GM21723 (cell line): ENCODE measurements around the gene ASB11.
"Not testable (repeated sequence)": the region's sequence is repeated elsewhere in the genome, so short reads cannot be mapped to it uniquely, and the experiment has no call there.

Experiments
- ATAC-seq: cut with Tn5 transposase; IDR thresholded peaks from one replicate; pipeline ENCODE4 v1.9.1; 2021; ENCODE audit warnings: mild to moderate bottlenecking, moderate library complexity; ENCODE audit not compliant: unreplicated experiment

The ASB11 gene

DNA sequence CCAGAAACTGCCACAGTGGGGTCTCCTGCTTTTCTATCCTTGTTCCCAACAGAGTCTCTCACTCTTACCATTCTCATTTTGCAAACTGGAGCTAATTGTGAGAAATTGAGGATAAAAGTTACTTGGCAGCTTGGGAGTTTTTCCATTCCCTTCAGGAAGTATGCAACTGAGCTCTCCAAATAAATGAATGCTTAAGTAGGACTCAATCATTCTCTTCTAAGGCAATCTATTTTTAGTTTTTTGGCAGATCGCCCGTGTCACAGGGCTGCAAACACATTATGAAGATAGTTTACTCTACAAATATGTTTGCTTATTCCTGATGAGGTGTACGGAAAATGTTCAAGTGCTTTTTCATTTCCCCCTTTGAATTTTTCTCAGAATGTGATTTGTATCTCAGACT lies 5.3 kb downstream of the ASB11 start:
- no peak for ATAC-seq

- not testable (repeated sequence) for ATAC-seq
Observed at GRCh38 chrX:15305899-15306298, 9.5 kb downstream of the ASB11 start.

GRCh38 chrX:15301924-15302323 lies 13.5 kb downstream of the ASB11 start:
- ATAC-seq: no peak

GRCh38 chrX:15299941-15300851 lies 15.2 kb downstream of the ASB11 start:
- no peak for ATAC-seq

DNA sequence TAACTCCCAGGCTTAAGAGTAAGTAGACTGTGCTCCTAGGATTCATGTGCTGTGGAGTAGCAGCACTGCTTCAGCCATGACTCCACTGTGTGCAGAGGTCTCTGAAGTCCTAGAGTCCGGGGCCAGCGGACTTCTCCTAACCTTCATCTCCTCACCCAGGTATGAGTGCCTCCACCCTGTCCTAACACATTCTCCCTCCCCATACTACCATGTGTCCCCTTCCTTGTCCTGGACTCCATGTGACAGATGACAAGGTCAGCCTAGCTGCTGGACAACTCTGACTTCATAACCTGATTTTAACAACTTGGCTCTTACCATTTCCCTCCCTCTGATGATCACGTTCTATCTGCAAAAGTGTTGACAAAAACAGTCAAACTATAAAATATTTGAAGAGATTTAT lies 16.7 kb downstream of the ASB11 start:
- ATAC-seq: no peak

GRCh38 chrX:15298201-15298600 lies 17.2 kb downstream of the ASB11 start:
- no peak for ATAC-seq

DNA sequence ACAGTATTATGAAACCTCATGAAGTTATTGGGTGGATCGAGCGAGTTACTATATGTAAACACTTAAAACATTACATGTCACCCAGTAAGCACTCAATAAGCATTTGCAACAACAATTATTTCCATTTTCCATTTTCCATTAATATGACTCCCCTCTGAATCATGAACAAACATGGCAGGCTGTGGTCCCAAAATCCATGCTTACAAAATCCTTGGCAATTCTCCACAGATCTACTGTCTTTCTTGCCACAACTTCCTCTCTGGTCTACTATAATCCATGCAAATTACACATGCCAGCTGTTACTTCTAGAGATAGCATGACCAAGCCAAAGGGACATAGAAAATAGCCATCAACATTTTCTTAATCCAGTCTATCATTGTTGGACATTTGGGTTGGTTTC lies 22.0 kb downstream of the ASB11 start:
- ATAC-seq: no peak

DNA sequence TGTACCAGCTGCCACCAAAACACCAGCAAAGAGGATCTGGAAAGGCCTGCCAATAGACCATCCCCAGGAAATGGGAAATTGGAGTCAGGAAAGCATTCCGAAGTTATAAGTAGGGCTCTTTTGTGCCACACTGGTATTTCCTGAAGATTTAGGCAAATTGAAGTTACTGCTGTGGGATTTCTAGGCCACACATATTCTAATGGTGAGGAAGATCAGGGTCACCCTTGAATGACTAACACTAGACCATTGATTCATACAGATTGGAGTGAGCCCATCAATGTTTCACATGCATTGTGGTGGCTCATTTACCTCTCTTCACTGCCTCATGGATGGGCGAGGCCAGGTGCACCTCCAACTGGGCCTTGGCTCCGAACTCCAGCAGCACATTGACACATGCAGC lies 22.6 kb downstream of the ASB11 start:
- ATAC-seq: no peak

DNA sequence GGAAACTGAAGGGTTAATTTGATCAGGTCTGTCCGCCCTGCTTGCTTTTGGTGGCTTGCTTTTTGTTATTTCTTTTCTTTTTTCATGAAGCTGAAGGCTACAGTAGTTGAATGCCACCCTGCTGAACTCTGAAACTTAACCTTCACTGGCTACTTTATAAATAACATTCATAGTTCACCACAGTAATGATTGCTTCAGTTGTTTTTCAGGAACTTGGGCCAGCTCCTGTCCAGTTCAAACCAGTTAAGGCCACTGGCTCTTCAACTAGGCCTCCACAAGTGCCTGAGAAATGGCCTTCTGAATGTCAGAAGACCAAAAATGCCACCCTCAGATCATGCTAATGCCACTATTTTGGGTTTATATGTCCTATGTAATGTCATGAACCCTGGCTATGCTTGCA lies 37.8 kb downstream of the ASB11 start:
- no peak for ATAC-seq

DNA sequence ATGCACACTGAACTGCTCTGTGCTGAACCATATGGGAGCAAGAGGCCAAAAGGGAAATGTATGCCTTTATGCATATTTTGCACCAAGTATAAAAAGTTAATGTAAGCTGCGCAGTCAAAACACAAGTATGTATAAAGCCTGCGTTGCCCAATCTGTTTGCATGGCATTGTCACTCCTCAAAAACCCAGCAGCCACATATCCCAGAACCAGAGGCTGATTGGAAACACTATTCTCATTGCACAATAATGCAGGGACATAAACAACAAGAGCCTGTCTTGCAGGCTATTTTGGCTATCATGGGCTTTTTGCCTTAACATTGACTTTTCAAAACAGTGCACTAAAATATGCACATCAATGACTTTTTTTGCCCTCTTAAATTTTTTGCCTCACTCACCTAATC lies 40.5 kb downstream of the ASB11 start:
- no peak for ATAC-seq

DNA sequence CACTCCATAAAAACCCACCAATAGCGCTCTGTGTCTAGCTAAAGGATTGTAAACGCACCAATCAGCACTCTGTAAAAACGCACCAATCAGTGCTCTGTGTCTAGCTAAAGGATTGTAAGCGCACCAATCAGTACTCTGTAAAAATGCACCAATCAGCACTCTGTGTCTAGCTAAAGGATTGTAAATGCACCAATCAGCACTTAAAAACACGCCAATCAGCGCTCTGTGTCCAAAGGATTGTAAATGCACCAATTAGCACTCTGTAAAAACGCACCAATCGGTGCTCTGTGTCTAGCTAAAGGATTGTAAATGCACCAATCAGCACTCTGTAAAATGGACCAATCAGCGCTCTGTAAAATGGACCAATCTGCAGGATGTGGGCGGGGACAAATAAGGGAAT lies 42.2 kb downstream of the ASB11 start:
- not testable (repeated sequence) for ATAC-seq

DNA sequence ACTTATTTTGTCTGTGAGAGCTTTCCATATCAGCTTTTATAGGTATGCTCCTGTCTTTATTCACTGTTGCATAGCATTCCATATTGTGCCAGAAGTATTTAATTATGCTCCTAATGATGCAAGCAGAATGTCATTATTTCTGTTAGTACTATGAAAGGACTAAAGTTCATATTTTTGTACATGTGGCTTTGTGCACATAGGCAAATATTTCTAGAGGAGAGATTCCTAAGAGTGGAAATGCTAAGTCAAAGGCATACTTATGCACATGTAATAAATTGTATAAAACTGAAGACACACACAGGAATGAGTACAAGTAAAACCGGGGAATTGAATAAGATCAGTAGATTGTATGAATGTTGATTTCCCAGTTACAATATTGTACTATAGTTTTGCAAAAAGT lies 43.7 kb downstream of the ASB11 start:
- ATAC-seq: no peak

DNA sequence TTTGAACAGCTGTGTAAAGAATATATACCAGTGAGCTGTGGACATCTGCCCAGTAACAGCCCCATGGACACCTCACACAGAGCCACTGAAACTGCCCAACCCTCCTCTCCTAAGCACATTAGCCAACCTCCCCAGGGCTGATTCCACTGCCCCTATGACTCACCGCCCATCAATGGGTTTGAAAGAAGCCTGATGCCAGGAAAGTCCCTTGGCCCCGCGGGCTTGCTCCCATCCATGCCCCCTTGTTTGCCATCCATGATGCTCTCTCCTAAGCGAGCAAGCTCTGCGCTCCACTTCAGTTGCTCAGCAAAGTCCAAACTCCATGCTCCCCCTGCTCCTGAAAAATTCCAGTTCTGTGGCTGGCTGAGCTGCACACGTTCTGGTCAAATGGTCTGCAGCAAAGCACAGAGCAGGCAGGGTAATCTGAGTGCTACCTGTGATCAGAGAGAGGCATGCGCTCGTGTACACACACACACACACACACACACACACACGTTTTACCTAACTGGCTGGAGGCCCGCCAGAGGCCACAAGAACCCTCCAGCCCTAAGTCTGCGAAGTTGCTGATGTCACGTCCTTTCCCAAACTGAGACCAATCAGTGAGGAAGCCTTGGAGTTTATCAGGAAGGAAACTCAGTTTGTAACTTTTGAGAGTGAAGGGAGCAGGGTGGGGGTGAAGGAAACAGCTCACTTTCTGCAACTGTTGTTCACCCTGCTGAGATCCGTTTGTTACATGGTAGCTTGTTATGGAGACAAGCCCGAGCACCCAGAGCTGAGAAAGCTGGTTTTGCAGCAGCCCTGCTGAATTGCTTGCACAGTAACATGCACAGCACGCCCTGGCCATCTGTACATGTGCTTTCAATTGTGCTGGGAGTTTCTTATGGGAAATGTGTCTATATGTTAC lies 45.6 kb downstream of the ASB11 start, which contains the start of gene ASB9:
ASB9 (minus strand) TSS at position 466 of the 904 bp plus-strand sequence; CDS start at position 257, 209 bp downstream.
- no peak for ATAC-seq

DNA sequence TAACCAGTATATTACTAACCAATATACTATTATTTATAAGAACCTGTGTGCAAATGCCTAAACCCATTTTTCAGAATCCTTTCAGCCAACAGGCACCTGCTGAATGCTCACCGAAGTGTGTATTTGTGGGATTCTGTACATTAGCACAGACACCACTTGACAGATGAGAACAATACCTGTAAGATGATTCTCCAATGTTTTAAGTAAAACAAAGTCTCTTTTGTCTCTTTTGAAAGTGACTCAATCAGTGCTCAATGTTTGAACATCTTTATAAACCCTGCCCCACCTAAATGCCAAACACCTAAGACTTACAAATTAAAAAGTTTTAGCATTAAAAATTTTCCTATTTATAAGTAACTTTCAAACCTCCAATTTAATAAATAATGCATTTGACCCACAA lies 46.3 kb downstream of the ASB11 start:
- ATAC-seq: no peak

GRCh38 chrX:15254852-15255251 lies 60.6 kb downstream of the ASB11 start:
- no peak for ATAC-seq

DNA sequence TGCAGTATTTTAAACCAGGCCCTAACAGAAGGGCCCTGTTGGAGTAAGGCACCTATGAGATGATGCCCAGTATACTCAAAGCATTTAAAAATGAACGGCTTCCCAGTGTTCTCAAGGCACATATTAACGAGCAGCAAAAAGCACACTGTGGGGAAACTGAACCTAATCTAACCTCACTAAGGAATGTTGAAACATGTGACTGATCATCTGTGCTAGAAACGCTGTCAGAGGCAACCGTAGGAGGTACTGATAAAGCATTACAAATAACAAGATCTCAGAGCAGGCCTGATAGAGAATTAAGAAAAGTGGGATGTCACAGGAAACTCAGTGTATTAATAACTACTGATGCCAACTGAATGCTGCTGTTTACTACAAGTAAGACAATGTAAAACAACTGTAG lies 69.5 kb downstream of the ASB11 start:
- ATAC-seq: no peak

GRCh38 chrX:15244421-15244820 lies 71.0 kb downstream of the ASB11 start:
- ATAC-seq: no peak

DNA sequence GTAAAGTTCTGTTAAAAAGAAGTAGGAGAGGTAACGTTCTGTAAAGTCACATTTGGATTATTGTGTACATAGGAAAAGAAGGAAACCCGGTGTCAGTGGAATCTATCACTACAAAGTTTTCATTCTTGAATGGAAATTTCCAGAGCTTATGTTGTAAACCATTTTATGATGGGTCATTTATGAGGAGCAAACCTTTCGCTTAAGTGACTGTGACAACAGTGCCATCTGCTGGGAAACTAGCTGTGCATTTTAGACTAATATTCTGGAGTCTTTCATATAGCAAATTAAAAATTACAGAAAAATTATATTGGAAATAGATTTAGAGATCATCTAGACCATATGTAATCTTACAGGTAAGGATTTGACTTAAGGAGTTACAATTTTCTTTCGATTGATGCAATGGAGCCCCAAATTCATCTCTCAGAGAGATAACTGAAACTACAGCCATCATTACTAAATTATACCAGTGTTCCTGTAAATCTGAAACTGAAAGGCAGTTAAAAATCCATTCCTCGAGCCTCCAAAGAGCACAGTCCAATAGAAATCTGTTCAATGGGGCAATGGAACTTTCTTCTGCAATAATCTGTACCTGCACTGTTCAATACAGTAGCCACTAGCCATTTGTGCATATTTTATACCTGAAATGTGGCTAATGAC lies 72.4 kb downstream of the ASB11 start:
- no peak for ATAC-seq

GRCh38 chrX:15241301-15241700 lies 74.1 kb downstream of the ASB11 start:
- ATAC-seq: no peak

DNA sequence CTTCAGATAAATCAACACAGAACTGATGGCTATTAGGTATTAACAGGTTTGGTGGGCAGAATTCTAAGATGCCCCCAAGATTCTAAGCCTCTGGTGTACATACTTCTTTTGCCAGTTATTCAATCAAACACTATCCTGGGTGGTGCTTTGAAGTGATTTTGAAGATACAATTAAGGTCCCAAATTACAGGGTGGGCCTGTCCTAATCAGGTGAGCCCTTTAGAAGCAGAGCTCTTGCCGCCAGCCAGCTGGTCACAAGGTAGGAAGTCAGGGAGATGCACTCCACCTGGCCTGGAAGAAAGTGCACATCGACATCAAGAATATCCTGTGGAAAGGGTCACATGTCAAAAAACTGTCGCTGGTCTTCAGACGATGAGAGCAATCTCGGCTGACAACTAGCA lies 75.0 kb downstream of the ASB11 start:
- no peak for ATAC-seq

DNA sequence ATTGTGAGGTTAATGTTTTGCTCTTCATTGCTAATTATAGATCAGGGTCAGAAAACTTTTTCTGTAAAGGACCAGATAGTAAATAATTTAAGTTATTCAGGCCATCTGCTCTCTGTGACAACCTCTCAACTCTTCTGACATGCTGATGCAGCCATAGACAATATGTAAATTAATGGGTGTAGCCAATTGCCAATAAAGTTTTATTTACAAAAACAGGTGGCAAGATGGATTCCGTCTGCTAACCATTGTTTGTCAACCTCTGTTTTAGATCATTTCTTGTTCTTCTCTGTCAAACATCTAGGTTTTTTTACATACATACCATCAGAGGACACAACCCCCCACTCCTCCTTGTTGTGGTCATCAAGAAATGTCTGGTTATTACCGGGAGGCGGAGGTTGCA lies 79.3 kb downstream of the ASB11 start:
- ATAC-seq: no peak
